22Rv1 (cell line): ENCODE measurements around the gene WDTC1.

Source experiments
- CTCF ChIP-seq: fragments of 450-650 bp; IDR thresholded peaks from 2 replicates; pipeline ENCODE4 v1.5.1; 2017; ENCODE audit warnings: mild to moderate bottlenecking
- ZFX ChIP-seq: fragments of 450-650 bp; IDR thresholded peaks from 2 replicates; pipeline ENCODE4 v1.6.1; 2017; ENCODE audit warnings: antibody characterized with exemption, borderline replicate concordance

- TF ChIP-seq CTCF (no peak), ZFX (no peak)
Observed at GRCh38 chr1:27314169-27314568, 79.7 kb downstream of the WDTC1 start.
